NCI-H82 treated with DMSO at 0.1 percent for 48 hours (cell line): ENCODE data around the gene KMT2D.

Source experiments
- DNase-seq: peaks from one replicate; lab custom pipeline; 2025; ENCODE audit not compliant: unreplicated experiment; lab: John Stamatoyannopoulos, UW

Gene KMT2D, protein sequence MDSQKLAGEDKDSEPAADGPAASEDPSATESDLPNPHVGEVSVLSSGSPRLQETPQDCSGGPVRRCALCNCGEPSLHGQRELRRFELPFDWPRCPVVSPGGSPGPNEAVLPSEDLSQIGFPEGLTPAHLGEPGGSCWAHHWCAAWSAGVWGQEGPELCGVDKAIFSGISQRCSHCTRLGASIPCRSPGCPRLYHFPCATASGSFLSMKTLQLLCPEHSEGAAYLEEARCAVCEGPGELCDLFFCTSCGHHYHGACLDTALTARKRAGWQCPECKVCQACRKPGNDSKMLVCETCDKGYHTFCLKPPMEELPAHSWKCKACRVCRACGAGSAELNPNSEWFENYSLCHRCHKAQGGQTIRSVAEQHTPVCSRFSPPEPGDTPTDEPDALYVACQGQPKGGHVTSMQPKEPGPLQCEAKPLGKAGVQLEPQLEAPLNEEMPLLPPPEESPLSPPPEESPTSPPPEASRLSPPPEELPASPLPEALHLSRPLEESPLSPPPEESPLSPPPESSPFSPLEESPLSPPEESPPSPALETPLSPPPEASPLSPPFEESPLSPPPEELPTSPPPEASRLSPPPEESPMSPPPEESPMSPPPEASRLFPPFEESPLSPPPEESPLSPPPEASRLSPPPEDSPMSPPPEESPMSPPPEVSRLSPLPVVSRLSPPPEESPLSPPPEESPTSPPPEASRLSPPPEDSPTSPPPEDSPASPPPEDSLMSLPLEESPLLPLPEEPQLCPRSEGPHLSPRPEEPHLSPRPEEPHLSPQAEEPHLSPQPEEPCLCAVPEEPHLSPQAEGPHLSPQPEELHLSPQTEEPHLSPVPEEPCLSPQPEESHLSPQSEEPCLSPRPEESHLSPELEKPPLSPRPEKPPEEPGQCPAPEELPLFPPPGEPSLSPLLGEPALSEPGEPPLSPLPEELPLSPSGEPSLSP (N-terminal part only)

DNA sequence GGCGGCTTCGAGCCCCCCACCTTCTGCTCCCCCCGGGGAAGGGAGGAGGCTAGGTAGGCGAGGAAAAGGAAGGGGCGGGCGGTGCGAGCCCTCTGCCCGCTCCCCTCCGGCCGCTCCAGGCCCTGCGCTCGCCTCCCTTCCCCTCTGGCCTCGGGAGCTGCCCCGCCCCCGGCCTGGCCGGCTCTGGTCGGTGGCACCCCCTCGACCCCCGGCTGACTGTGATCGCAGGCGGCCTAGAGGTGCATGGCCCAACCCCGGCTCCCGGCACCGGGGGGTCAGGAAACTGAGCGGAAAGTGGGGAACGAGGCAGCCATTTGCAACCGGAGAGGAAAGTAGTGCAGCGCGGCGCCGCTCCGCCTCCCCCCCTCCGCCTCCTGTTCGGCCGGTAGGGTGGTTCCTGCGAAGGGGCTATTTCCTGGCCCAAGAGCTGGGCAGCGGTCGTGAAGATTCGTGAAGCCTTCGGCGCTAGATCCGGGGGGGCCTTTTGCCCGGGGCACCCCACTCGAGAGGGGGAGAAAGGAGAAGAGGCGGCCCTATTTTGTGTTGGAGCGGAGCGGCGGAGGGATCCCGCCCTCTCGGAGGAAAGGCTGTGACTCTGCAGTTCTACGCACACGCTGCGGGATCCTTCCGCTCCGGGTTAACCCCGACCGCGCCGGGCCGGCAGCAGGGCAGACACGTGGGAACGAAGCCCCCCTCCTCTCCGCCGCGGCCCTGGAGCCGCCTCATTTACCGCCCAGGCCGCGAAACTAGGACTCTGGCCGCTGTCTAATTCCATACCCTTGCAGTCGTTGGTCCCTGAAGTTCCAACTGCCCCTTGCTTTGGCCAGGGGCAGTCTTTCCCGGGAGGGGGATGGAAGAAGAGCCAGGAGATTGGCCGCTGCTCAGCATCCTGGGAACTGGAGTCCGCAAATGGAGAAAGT is at the start of gene KMT2D:
Gene KMT2D (minus strand): TSS at position 558 of the 920 bp plus-strand sequence. CDS start 5,470 bp downstream, outside the sequence.
- peak; percentile 83 for DNase-seq

GRCh38 chr12:49109641-49110463 is 49.3 kb upstream of the KMT2D start:
- DNase-seq: no peak

DNA sequence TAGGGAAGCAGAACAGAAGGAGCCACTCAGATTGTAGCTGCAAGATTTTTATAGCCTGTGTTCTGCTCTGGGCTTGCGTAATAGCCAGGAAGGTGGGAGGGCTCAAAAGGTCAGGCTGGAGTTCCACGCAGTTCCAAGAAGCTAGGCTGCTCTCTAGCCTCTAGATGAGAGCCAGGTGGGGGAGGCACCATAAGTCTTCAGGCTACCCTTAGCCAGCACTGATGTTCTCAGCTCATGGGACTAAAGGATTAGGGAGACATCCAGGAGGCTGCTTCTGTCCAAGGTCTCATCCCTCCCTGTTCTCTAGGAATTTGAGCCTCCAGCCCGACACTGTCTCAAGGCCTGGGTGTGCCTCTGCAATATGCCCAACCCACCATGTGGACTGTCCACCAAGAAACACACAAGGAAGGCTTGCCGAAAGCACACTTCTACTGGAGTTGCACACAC is 48.4 kb upstream of the KMT2D start:
- DNase-seq: no peak

- DNase-seq: no peak
Observed at GRCh38 chr12:49105504-49106084, 45.0 kb upstream of the KMT2D start.

DNA sequence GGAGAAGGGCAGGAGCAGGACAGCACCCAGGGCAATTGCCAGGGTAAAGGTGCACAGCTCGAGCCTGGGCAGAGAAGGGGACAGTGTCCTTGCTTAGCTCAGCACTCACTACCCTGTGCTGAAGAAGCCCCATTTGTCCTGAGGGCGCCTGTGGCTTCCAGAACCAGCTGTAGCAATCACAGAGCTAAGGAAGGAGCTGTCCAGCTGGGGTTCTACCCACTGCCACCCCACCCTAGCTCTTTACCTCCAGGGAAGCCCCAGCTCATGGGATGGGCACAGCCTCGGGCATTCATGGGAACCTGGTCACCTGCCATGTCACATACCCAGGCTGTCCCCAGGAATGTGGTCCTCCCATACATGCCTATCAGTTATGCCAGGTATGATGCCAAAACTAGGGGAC is 44.2 kb upstream of the KMT2D start:
- no peak for DNase-seq

DNA sequence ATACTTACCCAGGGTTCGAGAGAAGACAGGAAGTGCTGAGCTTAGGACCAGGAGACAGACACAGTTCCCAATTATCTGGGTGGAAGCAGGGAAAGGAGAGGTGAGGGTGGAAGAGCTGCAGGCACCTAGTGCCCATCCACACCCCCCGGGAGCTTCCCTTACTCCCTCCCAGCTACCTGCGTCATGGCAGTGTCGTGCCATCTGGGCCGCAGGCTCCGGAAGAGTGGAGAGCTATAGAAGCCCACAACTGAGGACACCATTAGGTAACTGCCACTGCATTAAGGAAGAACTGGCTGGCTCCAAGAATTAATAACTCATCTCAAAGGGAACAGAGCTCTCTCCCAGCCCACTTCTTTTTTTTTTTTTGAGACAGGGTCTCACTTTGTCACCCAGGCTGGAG is 39.8 kb upstream of the KMT2D start:
- no peak for DNase-seq

- no peak for DNase-seq
Observed at GRCh38 chr12:49098703-49099102, 38.1 kb upstream of the KMT2D start.

DNA sequence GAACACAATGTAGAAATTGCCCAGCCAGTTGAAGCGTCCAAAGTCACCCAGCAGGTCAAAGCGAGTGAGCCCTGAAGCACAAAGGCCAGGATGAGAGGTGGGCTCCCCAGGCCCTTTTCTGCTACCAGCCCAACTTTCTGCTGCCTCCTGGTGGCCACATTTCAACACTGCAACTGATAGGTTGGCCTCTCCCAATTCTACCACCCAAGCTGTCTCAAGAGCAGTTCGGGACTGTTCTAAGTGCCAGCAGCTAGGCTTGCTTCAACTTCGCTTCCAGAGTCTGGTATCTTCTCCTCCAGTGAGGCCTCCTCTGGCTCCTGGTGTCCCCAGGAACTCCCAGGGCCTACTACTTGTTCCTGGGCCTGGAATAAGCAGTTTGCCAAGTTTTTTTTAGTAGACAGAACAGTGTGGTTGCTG is 37.4 kb upstream of the KMT2D start:
- peak; percentile 24 for DNase-seq

GRCh38 chr12:49097381-49097780 is 36.8 kb upstream of the KMT2D start:
- DNase-seq: no peak

DNA sequence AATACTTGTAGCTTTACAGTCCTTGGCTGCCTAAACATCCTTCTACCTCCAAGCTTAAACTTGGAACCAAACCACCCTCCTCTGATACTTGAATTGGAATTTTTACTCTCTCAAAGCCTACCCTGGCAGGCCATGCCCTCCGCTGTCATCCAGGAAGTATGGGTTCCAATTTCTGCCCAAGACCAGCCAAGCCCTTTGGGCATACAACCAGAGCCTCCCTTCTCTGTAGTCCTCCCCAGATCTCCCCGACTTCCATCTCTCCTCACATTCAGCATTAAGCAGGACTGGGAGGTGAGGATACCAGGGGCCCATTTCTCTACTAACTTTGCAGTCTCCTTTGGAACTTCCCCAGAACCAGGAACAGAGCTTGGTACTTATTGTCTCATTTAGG is 34.4 kb upstream of the KMT2D start:
- DNase-seq: no peak

DNA sequence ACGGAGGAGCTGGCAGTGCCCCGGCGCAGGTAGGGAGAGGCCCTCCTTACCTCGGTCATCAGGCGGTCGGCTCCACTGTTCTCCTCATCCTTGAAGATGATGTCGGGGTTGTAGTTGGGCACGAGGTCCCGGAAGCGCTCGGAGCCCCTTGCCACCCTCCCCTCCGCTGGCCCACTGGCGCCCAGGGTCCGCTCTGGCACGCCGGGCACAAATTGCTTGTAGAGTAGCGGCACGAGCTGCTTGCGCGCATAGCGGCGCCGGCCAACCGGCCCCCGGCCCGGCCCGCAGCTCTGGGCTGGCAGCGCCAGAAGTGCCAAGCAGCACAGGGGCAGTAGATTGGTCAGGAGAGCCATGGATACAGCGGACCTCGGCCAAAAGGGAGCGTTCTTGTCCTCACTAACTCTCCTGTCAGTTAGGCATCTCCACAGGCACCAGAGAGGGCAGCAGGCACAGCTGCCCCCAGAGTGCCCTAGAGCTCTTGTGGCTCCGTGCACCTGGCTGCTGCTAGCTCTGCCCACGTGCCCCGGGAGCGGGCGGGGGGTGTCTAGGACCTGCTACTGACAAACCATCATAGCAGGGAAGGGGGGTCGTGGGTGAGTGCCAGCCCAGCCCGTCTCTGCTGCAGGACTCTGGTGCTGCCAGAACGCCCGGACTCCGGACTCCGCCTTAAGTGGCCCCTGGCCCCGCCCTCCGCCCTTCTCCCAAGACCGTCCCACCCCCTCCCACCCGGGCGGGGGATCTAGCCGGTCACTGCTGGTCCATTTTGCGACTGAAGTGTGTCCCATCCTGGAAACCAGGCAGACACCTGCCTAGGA is 33.8 kb upstream of the KMT2D start, which contains the start of gene DHH:
Gene DHH (minus strand): TSS at position 642 of the 815 bp plus-strand sequence. CDS start 289 bp downstream, at position 353.
- DNase-seq: no peak

GRCh38 chr12:49093792-49094159 is 33.2 kb upstream of the KMT2D start:
- no peak for DNase-seq

- no peak for DNase-seq
Observed at GRCh38 chr12:49092816-49093406, 32.3 kb upstream of the KMT2D start.

GRCh38 chr12:49092086-49092815 is 31.7 kb upstream of the KMT2D start:
- peak; percentile 26 for DNase-seq

DNA sequence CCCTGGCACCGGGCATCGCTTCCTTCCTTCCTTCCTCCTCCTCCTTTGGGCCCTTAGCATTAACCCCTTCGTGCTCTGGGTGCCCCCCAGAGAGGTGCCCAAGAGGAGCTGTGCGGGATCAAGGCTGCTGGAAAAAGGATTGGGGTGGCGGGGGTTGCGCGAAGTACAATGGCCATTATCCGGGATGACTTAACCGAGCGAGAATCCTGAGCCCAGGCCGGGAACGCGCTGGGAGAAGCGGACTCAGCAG is 31.2 kb upstream of the KMT2D start:
- no peak for DNase-seq

GRCh38 chr12:49091056-49091835 is 30.7 kb upstream of the KMT2D start:
- no peak for DNase-seq
